Mesothelial cell of epicardium (in vitro differentiated cells): ENCODE results near the gene MGAT4A. TPM values are rescaled to one million over a fixed set of nuclear protein-coding genes. Genes with fewer than 3 reads are reported as not detected.
"Not testable (repeated sequence)": the region's sequence is repeated elsewhere in the genome, so short reads cannot be mapped to it uniquely, and the experiment has no call there.

Experiments
- DNase-seq, 2 experiments: peaks; one replicate each; pipeline ENCODE4 v3.0.0; 2021; ENCODE audit warnings: low spot score in 2 of 2; ENCODE audit not compliant: unreplicated experiment in 2 of 2
- H3K27ac Mint-ChIP-seq: 2 replicates; pipeline ENCODE4 v1.8.0; 2021; ENCODE audit warnings: mixed read lengths
- H3K27me3 Mint-ChIP-seq: 2 replicates; pipeline ENCODE4 v1.8.0; 2021; ENCODE audit warnings: low read depth, mixed read lengths
- H3K36me3 Mint-ChIP-seq: 2 replicates; pipeline ENCODE4 v1.8.0; 2021; ENCODE audit warnings: mixed read lengths
- H3K4me1 Mint-ChIP-seq: 2 replicates; pipeline ENCODE4 v1.8.0; 2021; ENCODE audit warnings: mixed read lengths
- H3K4me3 Mint-ChIP-seq: 2 replicates; pipeline ENCODE4 v1.8.0; 2021; ENCODE audit warnings: mild to moderate bottlenecking, moderate library complexity, mixed read lengths
- H3K9me3 Mint-ChIP-seq: 2 replicates; pipeline ENCODE4 v1.8.0; 2021; ENCODE audit warnings: mixed read lengths
- CTCF ChIP-seq: fragments of 200-600 bp; sonication (generic); IDR thresholded peaks from one replicate; pipeline ENCODE4 v1.5.0; 2021; ENCODE audit warnings: antibody characterized with exemption; ENCODE audit not compliant: unreplicated experiment
- total RNA-seq: library from RNA; stranded (reverse); gene quantifications from 3 replicates; pipeline ENCODE4 v1.2.1, GENCODE V29; 2021

Gene MGAT4A
- total RNA-seq, 1 donor from 2014 or later = 15.0 TPM

- H3K27ac Mint-ChIP-seq = no peak overlapping the region
- peaks cover 31% of the 10 kb centered on the region for H3K9me3 Mint-ChIP-seq
- no peaks in the 10 kb centered on the region for H3K27me3 Mint-ChIP-seq
- H3K36me3 Mint-ChIP-seq = peaks cover 37% of the 10 kb centered on the region
- no peak overlapping the region for H3K4me3 Mint-ChIP-seq
- no peaks in the 10 kb centered on the region for H3K4me1 Mint-ChIP-seq
- no peak for TF ChIP-seq CTCF
- no peak for DNase-seq
Observed at GRCh38 chr2:98674233-98674964, 56.5 kb downstream of the MGAT4A start.

GRCh38 chr2:98669675-98670074, 61.3 kb downstream of the MGAT4A start:
- peaks cover 29% of the 10 kb centered on the region for H3K9me3 Mint-ChIP-seq
- no peak for DNase-seq
- no peak overlapping the region for H3K4me3 Mint-ChIP-seq
- H3K36me3 Mint-ChIP-seq = peaks cover 35% of the 10 kb centered on the region
- no peaks in the 10 kb centered on the region for H3K4me1 Mint-ChIP-seq
- H3K27ac Mint-ChIP-seq = no peak overlapping the region
- H3K27me3 Mint-ChIP-seq = no peaks in the 10 kb centered on the region
- no peak for TF ChIP-seq CTCF

GRCh38 chr2:98665677-98666076, 65.3 kb downstream of the MGAT4A start:
- H3K4me1 Mint-ChIP-seq = no peaks in the 10 kb centered on the region
- no peak overlapping the region for H3K4me3 Mint-ChIP-seq
- H3K27me3 Mint-ChIP-seq = no peaks in the 10 kb centered on the region
- H3K9me3 Mint-ChIP-seq = peaks cover 8% of the 10 kb centered on the region
- no peak for DNase-seq
- H3K36me3 Mint-ChIP-seq = peaks cover 16% of the 10 kb centered on the region
- no peak for TF ChIP-seq CTCF
- no peak overlapping the region for H3K27ac Mint-ChIP-seq

GRCh38 chr2:98664323-98664722, 66.6 kb downstream of the MGAT4A start:
- Mint-ChIP-seq H3K27ac (no peak overlapping the region), H3K9me3 (peaks cover 15% of the 10 kb centered on the region), H3K27me3 (no peaks in the 10 kb centered on the region), H3K4me1 (no peaks in the 10 kb centered on the region), H3K4me3 (no peak overlapping the region), H3K36me3 (peaks cover 22% of the 10 kb centered on the region)
- DNase-seq = no peak
- no peak for TF ChIP-seq CTCF

GRCh38 chr2:98663511-98664090, 67.3 kb downstream of the MGAT4A start:
- Mint-ChIP-seq H3K27ac (no peak overlapping the region), H3K9me3 (peaks cover 15% of the 10 kb centered on the region), H3K27me3 (no peaks in the 10 kb centered on the region), H3K36me3 (peaks cover 17% of the 10 kb centered on the region), H3K4me3 (no peak overlapping the region), H3K4me1 (no peaks in the 10 kb centered on the region)
- DNase-seq = no peak
- no peak for TF ChIP-seq CTCF

- Mint-ChIP-seq H3K36me3 (peaks cover 14% of the 10 kb centered on the region), H3K9me3 (peaks cover 15% of the 10 kb centered on the region)
- not testable (repeated sequence) for H3K27ac Mint-ChIP-seq, H3K4me3 Mint-ChIP-seq, DNase-seq, H3K4me1 Mint-ChIP-seq, H3K27me3 Mint-ChIP-seq
Observed at GRCh38 chr2:98659491-98659840, 71.5 kb downstream of the MGAT4A start.
